ENCODE data around the gene EGLN3. TPM values are rescaled to one million over a fixed set of nuclear protein-coding genes. Genes with fewer than 3 reads are reported as not detected.

EGLN3 gene
- total RNA-seq, 1 donor from 2014 or later, result 7.0 TPM

- no peak for DNase-seq (ENCODE audit: low read depth)
- no peak overlapping the region for H3K4me3 ChIP-seq (ENCODE audit: low read depth, low read length)
- TF ChIP-seq CTCF (conservative IDR thresholded peaks at IDR 0.05; ENCODE audit: low read depth, low read length), result no peak
Observed at GRCh38 chr14:33925946-33926345, 24.9 kb downstream of the EGLN3 start.

GRCh38 chr14:33925235-33925634 is 25.6 kb downstream of the EGLN3 start:
- no peak for TF ChIP-seq CTCF (conservative IDR thresholded peaks at IDR 0.05; ENCODE audit: low read depth, low read length)
- no peak for DNase-seq (ENCODE audit: low read depth)
- no peak overlapping the region for H3K4me3 ChIP-seq (ENCODE audit: low read depth, low read length)

- no peak for TF ChIP-seq CTCF (conservative IDR thresholded peaks at IDR 0.05; ENCODE audit: low read depth, low read length)
- no peak overlapping the region for H3K4me3 ChIP-seq (ENCODE audit: low read depth, low read length)
- DNase-seq (ENCODE audit: low read depth), result no peak
Observed at GRCh38 chr14:33924566-33925100, 26.2 kb downstream of the EGLN3 start.

- TF ChIP-seq CTCF (conservative IDR thresholded peaks at IDR 0.05; ENCODE audit: low read depth, low read length), result no peak
- H3K4me3 ChIP-seq (ENCODE audit: low read depth, low read length), result no peak overlapping the region
- DNase-seq (ENCODE audit: low read depth), result no peak
Observed at GRCh38 chr14:33922125-33922524, 28.7 kb downstream of the EGLN3 start.

- no peak for DNase-seq (ENCODE audit: low read depth)
- H3K4me3 ChIP-seq (ENCODE audit: low read depth, low read length), result no peak overlapping the region
- TF ChIP-seq CTCF (conservative IDR thresholded peaks at IDR 0.05; ENCODE audit: low read depth, low read length), result no peak
Observed at GRCh38 chr14:33918256-33918655, 32.6 kb downstream of the EGLN3 start.

GRCh38 chr14:33917661-33918060 is 33.2 kb downstream of the EGLN3 start:
- no peak overlapping the region for H3K4me3 ChIP-seq (ENCODE audit: low read depth, low read length)
- no peak for DNase-seq (ENCODE audit: low read depth)
- TF ChIP-seq CTCF (conservative IDR thresholded peaks at IDR 0.05; ENCODE audit: low read depth, low read length), result no peak
